Central memory CD8-positive, alpha-beta T cell (primary cell): ENCODE data around the gene OPCML.

Experiments
- ATAC-seq: fragments of 150-1000 bp; cut with Tn5 transposase; replicated peaks from 2 replicates; pipeline ENCODE4 v1.10.0; 2022; ENCODE audit warnings: mild to moderate bottlenecking, moderate FRiP score, moderate number of reproducible peaks; ENCODE audit not compliant: poor library complexity, severe bottlenecking; ENCODE audit errors: extremely low read depth
- DNase-seq, 2 donors: peaks; one replicate each; pipeline ENCODE4 v3.0.0; 2021; ENCODE audit warnings: low spot score in 2 of 2
- H3K27ac Mint-ChIP-seq: one replicate; pipeline ENCODE4 v1.8.0; 2022; ENCODE audit warnings: low read depth, mild to moderate bottlenecking, moderate library complexity, mixed read lengths
- H3K27me3 Mint-ChIP-seq: one replicate; pipeline ENCODE4 v1.8.0; 2022; ENCODE audit warnings: mixed read lengths
- H3K36me3 Mint-ChIP-seq: one replicate; pipeline ENCODE4 v1.8.0; 2022; ENCODE audit warnings: mild to moderate bottlenecking, moderate library complexity, mixed read lengths; ENCODE audit not compliant: insufficient read depth
- H3K4me1 Mint-ChIP-seq: one replicate; pipeline ENCODE4 v1.8.0; 2022; ENCODE audit warnings: mixed read lengths
- H3K4me3 Mint-ChIP-seq: one replicate; pipeline ENCODE4 v1.8.0; 2022; ENCODE audit warnings: mild to moderate bottlenecking, moderate library complexity, mixed read lengths
- H3K9me3 Mint-ChIP-seq: one replicate; pipeline ENCODE4 v1.8.0; 2022; ENCODE audit warnings: mixed read lengths

OPCML gene

GRCh38 chr11:132649277-132649676 is 883.0 kb downstream of the OPCML start:
- Mint-ChIP-seq H3K4me3 (no peak overlapping the region), H3K4me1 (no peaks in the 10 kb centered on the region), H3K36me3 (peaks cover 2% of the 10 kb centered on the region), H3K9me3 (peaks cover 11% of the 10 kb centered on the region), H3K27me3 (no peaks in the 10 kb centered on the region), H3K27ac (no peak overlapping the region)
- DNase-seq: no peak
- ATAC-seq: no peak

DNA sequence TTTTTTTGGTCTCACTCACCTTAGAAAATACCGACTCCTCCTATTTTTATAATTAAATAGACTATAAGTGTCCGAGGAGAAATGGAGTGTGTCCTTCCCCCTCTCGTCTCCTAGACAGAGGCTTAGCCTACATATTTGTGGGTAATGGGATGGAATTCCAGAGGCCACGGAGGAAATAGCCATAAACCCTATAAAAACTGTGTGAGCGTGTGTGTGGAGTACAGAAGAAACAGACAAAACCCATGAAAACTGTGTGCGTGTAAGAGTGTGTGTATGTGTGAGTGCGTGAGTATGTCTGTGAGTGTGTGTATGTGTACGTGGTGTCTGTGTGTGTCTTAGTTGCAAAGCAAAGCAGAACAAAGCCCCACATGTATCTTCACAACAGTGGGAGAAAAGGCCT is 883.5 kb downstream of the OPCML start:
- H3K4me3 Mint-ChIP-seq: no peak overlapping the region
- H3K4me1 Mint-ChIP-seq: no peaks in the 10 kb centered on the region
- no peak overlapping the region for H3K27ac Mint-ChIP-seq
- DNase-seq: no peak
- H3K36me3 Mint-ChIP-seq: peaks cover 2% of the 10 kb centered on the region
- ATAC-seq: no peak
- peaks cover 11% of the 10 kb centered on the region for H3K9me3 Mint-ChIP-seq
- no peaks in the 10 kb centered on the region for H3K27me3 Mint-ChIP-seq

DNA sequence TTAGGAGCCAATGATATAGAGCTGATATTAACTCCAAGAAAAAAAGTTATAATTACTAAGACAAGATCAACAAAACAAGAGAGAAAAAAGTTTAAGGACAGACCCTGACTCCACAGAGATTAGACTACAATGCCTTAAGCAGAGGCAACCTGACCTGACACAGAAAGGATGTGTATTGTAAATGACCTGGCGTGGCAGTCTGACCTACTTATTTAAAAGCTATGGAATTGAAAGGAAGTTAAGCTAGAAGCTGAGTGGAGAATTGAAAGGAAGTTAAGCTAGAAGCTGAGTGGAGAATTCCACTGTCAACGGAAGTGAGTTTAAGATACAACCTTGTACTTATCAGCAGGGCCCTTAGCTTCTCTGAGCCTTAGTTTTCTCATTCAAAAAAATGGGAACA is 885.4 kb downstream of the OPCML start:
- Mint-ChIP-seq H3K4me3 (no peak overlapping the region), H3K4me1 (no peaks in the 10 kb centered on the region), H3K36me3 (peaks cover 2% of the 10 kb centered on the region), H3K9me3 (peaks cover 17% of the 10 kb centered on the region), H3K27me3 (no peaks in the 10 kb centered on the region), H3K27ac (no peak overlapping the region)
- DNase-seq (no peak), ATAC-seq (no peak)

GRCh38 chr11:132644520-132645239 is 887.6 kb downstream of the OPCML start:
- Mint-ChIP-seq H3K27ac (no peak overlapping the region), H3K9me3 (peaks cover 17% of the 10 kb centered on the region), H3K27me3 (no peaks in the 10 kb centered on the region), H3K36me3 (no peaks in the 10 kb centered on the region), H3K4me1 (no peaks in the 10 kb centered on the region), H3K4me3 (no peak overlapping the region)
- ATAC-seq (no peak), DNase-seq (no peak)

- no peak for DNase-seq
- H3K27me3 Mint-ChIP-seq: no peaks in the 10 kb centered on the region
- H3K9me3 Mint-ChIP-seq: peaks cover 23% of the 10 kb centered on the region
- H3K4me3 Mint-ChIP-seq: no peak overlapping the region
- ATAC-seq: no peak
- no peaks in the 10 kb centered on the region for H3K4me1 Mint-ChIP-seq
- no peak overlapping the region for H3K27ac Mint-ChIP-seq
- no peaks in the 10 kb centered on the region for H3K36me3 Mint-ChIP-seq
These were observed 889.1 kb downstream of the OPCML start for GRCh38 chr11:132643239-132643638.

DNA sequence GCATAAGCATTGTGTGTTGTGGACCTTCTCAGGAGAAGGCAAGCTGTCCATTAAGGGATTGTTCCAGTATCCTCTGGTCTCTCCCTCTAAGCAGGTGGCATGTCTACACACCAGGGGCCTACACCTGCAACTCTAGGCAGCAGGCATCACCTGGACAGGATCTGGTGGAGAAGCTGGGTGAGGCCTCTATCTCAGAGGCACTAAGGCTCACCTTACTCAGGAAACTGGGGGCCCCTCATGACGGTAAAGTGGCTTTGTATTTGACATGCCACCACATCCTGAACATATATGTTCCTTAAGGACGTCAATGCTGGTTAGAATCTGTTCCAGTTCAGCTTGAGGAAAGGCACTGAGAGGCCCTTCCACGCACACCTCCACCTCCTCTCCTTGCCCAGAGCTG is 891.3 kb downstream of the OPCML start:
- no peaks in the 10 kb centered on the region for H3K4me1 Mint-ChIP-seq
- peaks cover 22% of the 10 kb centered on the region for H3K9me3 Mint-ChIP-seq
- ATAC-seq (no peak), DNase-seq (no peak)
- no peak overlapping the region for H3K4me3 Mint-ChIP-seq
- no peaks in the 10 kb centered on the region for H3K36me3 Mint-ChIP-seq
- H3K27ac Mint-ChIP-seq: no peak overlapping the region
- no peaks in the 10 kb centered on the region for H3K27me3 Mint-ChIP-seq

- Mint-ChIP-seq H3K4me1 (no peaks in the 10 kb centered on the region), H3K36me3 (no peaks in the 10 kb centered on the region), H3K4me3 (no peak overlapping the region), H3K9me3 (peaks cover 22% of the 10 kb centered on the region), H3K27ac (no peak overlapping the region), H3K27me3 (no peaks in the 10 kb centered on the region)
- ATAC-seq (no peak), DNase-seq (no peak)
These were observed 892.3 kb downstream of the OPCML start for GRCh38 chr11:132639986-132640385.

DNA sequence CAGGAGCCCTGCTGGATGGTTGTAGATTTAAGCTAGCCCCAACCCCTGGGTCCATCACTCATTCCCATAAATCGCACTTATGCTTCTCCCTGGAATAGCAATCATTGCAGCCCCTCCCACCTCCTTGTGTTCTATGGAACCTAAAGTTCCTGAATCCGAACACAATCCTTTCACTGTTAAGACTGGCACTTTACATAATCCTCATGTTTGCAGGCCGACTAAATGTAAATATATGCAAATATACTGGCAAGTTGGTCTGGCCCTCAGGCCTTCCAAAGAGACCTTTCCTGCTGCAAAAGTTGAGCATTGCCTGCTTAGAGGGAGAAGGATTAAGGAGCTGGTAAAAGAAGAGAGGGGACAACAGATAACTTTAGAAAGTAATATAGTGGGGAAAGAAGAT is 892.9 kb downstream of the OPCML start:
- Mint-ChIP-seq H3K4me3 (no peak overlapping the region), H3K27ac (no peak overlapping the region), H3K36me3 (no peaks in the 10 kb centered on the region), H3K9me3 (peaks cover 22% of the 10 kb centered on the region), H3K4me1 (no peaks in the 10 kb centered on the region), H3K27me3 (no peaks in the 10 kb centered on the region)
- DNase-seq: no peak
- ATAC-seq: no peak

DNA sequence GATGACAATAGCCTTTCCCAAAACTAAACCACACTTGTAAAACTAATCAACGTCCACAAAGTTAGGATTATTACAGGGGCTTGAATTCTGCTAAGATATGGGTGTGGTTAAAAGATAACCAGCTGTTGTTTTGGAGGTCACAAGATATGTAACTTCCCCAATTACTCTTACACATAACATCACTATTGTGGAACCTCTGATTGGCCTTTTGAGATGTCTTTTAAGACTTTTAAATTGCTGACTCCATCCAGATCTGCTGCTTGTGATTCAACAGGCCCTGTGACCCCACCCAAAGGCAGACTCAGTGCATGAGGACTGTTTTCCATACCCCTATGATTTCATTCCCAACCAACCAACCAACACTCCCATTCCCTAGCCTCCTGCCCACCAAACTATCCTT is 893.9 kb downstream of the OPCML start:
- H3K4me3 Mint-ChIP-seq: no peak overlapping the region
- no peaks in the 10 kb centered on the region for H3K4me1 Mint-ChIP-seq
- ATAC-seq (no peak), DNase-seq (no peak)
- H3K27me3 Mint-ChIP-seq: no peaks in the 10 kb centered on the region
- no peak overlapping the region for H3K27ac Mint-ChIP-seq
- H3K9me3 Mint-ChIP-seq: peaks cover 19% of the 10 kb centered on the region
- H3K36me3 Mint-ChIP-seq: no peaks in the 10 kb centered on the region

GRCh38 chr11:132636523-132636922 is 895.8 kb downstream of the OPCML start:
- H3K4me1 Mint-ChIP-seq: no peaks in the 10 kb centered on the region
- H3K27ac Mint-ChIP-seq: no peak overlapping the region
- ATAC-seq: no peak
- H3K4me3 Mint-ChIP-seq: no peak overlapping the region
- no peak for DNase-seq
- H3K9me3 Mint-ChIP-seq: peaks cover 16% of the 10 kb centered on the region
- H3K27me3 Mint-ChIP-seq: no peaks in the 10 kb centered on the region
- H3K36me3 Mint-ChIP-seq: no peaks in the 10 kb centered on the region

GRCh38 chr11:132632641-132633124 is 899.6 kb downstream of the OPCML start:
- H3K4me3 Mint-ChIP-seq: no peak overlapping the region
- no peaks in the 10 kb centered on the region for H3K27me3 Mint-ChIP-seq
- no peaks in the 10 kb centered on the region for H3K36me3 Mint-ChIP-seq
- H3K27ac Mint-ChIP-seq: no peak overlapping the region
- no peaks in the 10 kb centered on the region for H3K4me1 Mint-ChIP-seq
- ATAC-seq (no peak), DNase-seq (no peak)
- H3K9me3 Mint-ChIP-seq: peaks cover 9% of the 10 kb centered on the region

DNA sequence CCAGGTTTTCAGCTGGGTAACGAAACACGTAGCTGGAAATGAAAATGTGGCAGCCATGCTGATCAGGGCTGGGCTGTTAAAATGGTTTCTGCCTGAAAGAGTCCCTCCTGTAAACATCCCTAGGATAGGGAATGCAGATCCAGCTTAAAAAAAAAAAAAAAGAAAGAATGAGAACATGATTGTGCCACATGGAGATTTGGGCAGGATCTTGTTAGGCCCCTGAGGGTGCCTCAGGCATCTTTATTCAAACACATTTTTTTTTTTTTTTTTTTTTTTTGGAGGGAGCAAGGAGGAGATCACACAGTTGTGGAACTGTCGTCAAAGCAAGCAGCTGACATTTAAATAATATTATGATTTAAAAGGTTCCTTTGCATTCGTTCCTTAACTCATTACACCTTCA is 900.3 kb downstream of the OPCML start:
- Mint-ChIP-seq H3K27ac (no peak overlapping the region), H3K27me3 (no peaks in the 10 kb centered on the region), H3K4me1 (no peaks in the 10 kb centered on the region), H3K9me3 (peaks cover 5% of the 10 kb centered on the region), H3K4me3 (no peak overlapping the region), H3K36me3 (no peaks in the 10 kb centered on the region)
- DNase-seq: no peak
- ATAC-seq: no peak

- H3K9me3 Mint-ChIP-seq: peaks cover 6% of the 10 kb centered on the region
- ATAC-seq (no peak), DNase-seq (no peak)
- no peaks in the 10 kb centered on the region for H3K27me3 Mint-ChIP-seq
- H3K4me1 Mint-ChIP-seq: no peaks in the 10 kb centered on the region
- H3K4me3 Mint-ChIP-seq: no peak overlapping the region
- H3K27ac Mint-ChIP-seq: no peak overlapping the region
- no peaks in the 10 kb centered on the region for H3K36me3 Mint-ChIP-seq
These were observed 904.3 kb downstream of the OPCML start for GRCh38 chr11:132627981-132628380.
